ENCODE results near the gene ACTL6B. TPM values are rescaled to one million over a fixed set of nuclear protein-coding genes. Genes with fewer than 3 reads are reported as not detected.

ACTL6B gene
- total and polyA plus RNA-seq, 9 of the 15 experiments (the other 6 are each of a cell fraction or from before 2014, with no cell fraction given), result not detected

GRCh38 chr7:100699018-100699417, 42.8 kb upstream of the ACTL6B start:
- H4K20me1 ChIP-seq (replicated peaks; ENCODE audit: control insufficient read depth, insufficient read depth, low read length), result no peaks in the 10 kb centered on the region
- no peak overlapping the region for H2AFZ ChIP-seq (ENCODE audit: low read depth, low read length)
- no peak for FAIRE-seq
- no TSS peak for BruUV-seq (replicated peaks)
- no peak for DNase-seq (ENCODE audit: extremely low read depth in 1 of 4, low spot score in 3 of 4)
- no peak for ATAC-seq
- H3K4me2 ChIP-seq (ENCODE audit: insufficient read depth, low read length), result no peak overlapping the region
- intact Hi-C loops (cut with micrococcal nuclease) (no loop called here), in situ Hi-C loops (cut with MboI) (no loop called here)
- no peaks in the 10 kb centered on the region for H3K36me3 ChIP-seq (ENCODE audit: control insufficient read depth, insufficient read depth, low read length)
- CTCF ChIA-PET (ENCODE audit: low intra/inter-chr PET ratio), result no interaction called here
- no peaks in the 10 kb centered on the region for H3K9me3 ChIP-seq (replicated peaks; ENCODE audit: control insufficient read depth, insufficient read depth, low read depth, low read length)
- peaks cover 0 to 14% of the 10 kb centered on the region in 2 experiments; a peak in 3 of 5 replicates for H3K4me1 ChIP-seq (replicated peaks in 1 of 2; ENCODE audit: control insufficient read depth in 2 of 2, insufficient read depth in 2 of 2, low read length in 2 of 2)
- H3K9me1 ChIP-seq (ENCODE audit: control insufficient read depth, insufficient read depth, low read length), result no peaks in the 10 kb centered on the region
- no peak overlapping the region for H3K27ac ChIP-seq (ENCODE audit: extremely low read depth, low read depth, low read length)
- no peak overlapping the region for H3K9ac ChIP-seq (ENCODE audit: insufficient read depth in 1 of 2, low read depth in 2 of 2, low read length in 2 of 2)
- H3K4me3 ChIP-seq, result no peak overlapping the region
- peaks cover 11 to 15% of the 10 kb centered on the region in 2 experiments for H3K27me3 ChIP-seq (ENCODE audit: control insufficient read depth in 2 of 2, insufficient read depth in 2 of 2, low read length in 2 of 2)
- 9% methylated on average over 5 of the region's 6 CpGs for WGBS (ENCODE audit: insufficient coverage, low coverage, missing lambda C conversion rate)
- POLR2A ChIA-PET, result interaction anchor here (0.6 to 0.7 kb wide), 4 partner anchors 19 to 176 kb away, joined by 3 read pairs; partner anchors contain the start of gene SRRT
- TF ChIP-seq RCOR1 (IDR thresholded peaks at IDR 0.05; ENCODE audit: borderline replicate concordance in 1 of 2, low read depth in 2 of 2, low read length in 2 of 2) (0 out of 4 replicates have a peak, but pooled peaks of 1 of the 2 experiments have one; percentile 9), NCOA4 (IDR thresholded peaks at IDR 0.05; ENCODE audit: partially characterized antibody) (no peak), CEBPB (tag; IDR thresholded peaks at IDR 0.05) (peak; percentile 63)
- no peaks in the 10 kb centered on the region for H3K79me2 ChIP-seq (ENCODE audit: control insufficient read depth, insufficient read depth, low read length)

GRCh38 chr7:100696123-100696521, 39.9 kb upstream of the ACTL6B start:
- CTCF ChIA-PET (ENCODE audit: low intra/inter-chr PET ratio), result no interaction called here
- BruUV-seq (replicated peaks), result no TSS peak
- Histone ChIP-seq H3K9ac (ENCODE audit: insufficient read depth in 1 of 2, low read depth in 2 of 2, low read length in 2 of 2) (no peak overlapping the region), H3K9me1 (ENCODE audit: control insufficient read depth, insufficient read depth, low read length) (no peaks in the 10 kb centered on the region), H3K27ac (ENCODE audit: extremely low read depth, low read depth, low read length) (no peak overlapping the region), H4K20me1 (replicated peaks; ENCODE audit: control insufficient read depth, insufficient read depth, low read length) (peaks cover 6% of the 10 kb centered on the region), H2AFZ (ENCODE audit: low read depth, low read length) (peak overlapping the region; percentile 48), H3K4me3 (no peak overlapping the region), H3K4me1 (replicated peaks in 1 of 2; ENCODE audit: control insufficient read depth in 2 of 2, insufficient read depth in 2 of 2, low read length in 2 of 2) (peaks cover 15 to 32% of the 10 kb centered on the region in 2 experiments), H3K36me3 (ENCODE audit: control insufficient read depth, insufficient read depth, low read length) (peaks cover 3% of the 10 kb centered on the region; the same call in 1 of the 3 replicates), H3K79me2 (ENCODE audit: control insufficient read depth, insufficient read depth, low read length) (peaks cover 26% of the 10 kb centered on the region), H3K9me3 (replicated peaks; ENCODE audit: control insufficient read depth, insufficient read depth, low read depth, low read length) (no peaks in the 10 kb centered on the region), H3K27me3 (ENCODE audit: control insufficient read depth in 2 of 2, insufficient read depth in 2 of 2, low read length in 2 of 2) (peaks cover 8 to 12% of the 10 kb centered on the region in 2 experiments), H3K4me2 (ENCODE audit: insufficient read depth, low read length) (no peak overlapping the region)
- intact Hi-C loops (cut with micrococcal nuclease) (no loop called here), in situ Hi-C loops (cut with MboI) (no loop called here)
- no peak for DNase-seq (ENCODE audit: extremely low read depth in 1 of 4, low spot score in 3 of 4)
- TF ChIP-seq ELF2 (CRISPR knock-in tag; IDR thresholded peaks at IDR 0.05) (no peak), ZNF583 (CRISPR knock-in tag; IDR thresholded peaks at IDR 0.05) (no peak), ZNF121 (CRISPR knock-in tag; conservative IDR thresholded peaks at IDR 0.05) (peak; percentile 87), ZNF174 (CRISPR knock-in tag; IDR thresholded peaks at IDR 0.05) (no peak)
- TF ChIP-seq, protein P1, sequence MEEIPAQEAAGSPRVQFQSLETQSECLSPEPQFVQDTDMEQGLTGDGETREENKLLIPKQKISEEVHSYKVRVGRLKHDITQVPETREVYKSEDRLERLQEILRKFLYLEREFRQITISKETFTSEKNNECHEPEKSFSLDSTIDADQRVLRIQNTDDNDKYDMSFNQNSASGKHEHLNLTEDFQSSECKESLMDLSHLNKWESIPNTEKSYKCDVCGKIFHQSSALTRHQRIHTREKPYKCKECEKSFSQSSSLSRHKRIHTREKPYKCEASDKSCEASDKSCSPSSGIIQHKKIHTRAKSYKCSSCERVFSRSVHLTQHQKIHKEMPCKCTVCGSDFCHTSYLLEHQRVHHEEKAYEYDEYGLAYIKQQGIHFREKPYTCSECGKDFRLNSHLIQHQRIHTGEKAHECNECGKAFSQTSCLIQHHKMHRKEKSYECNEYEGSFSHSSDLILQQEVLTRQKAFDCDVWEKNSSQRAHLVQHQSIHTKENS (CRISPR knock-in tag; IDR thresholded peaks at IDR 0.05), result no peak
- FAIRE-seq, result no peak
- WGBS (ENCODE audit: insufficient coverage, low coverage, missing lambda C conversion rate), result 58% methylated on average over 6 of the region's 6 CpGs
- no peak for ATAC-seq
- POLR2A ChIA-PET, result interaction anchor here (0.6 to 2.0 kb wide), 5 partner anchors 10 to 362 kb away, joined by 3 to 7 read pairs (median 4); partner anchors contain the start of gene POP7

Data from K562 (cell line).